SU-DHL-6 (cell line): ENCODE results near the gene TASL.

Source experiments
- EZH2phosphoT487 ChIP-seq: fragments of 200-600 bp; sonication (generic), shearing (Covaris generic); conservative IDR thresholded peaks from 2 replicates; pipeline ENCODE4 v1.6.1; 2018; ENCODE audit warnings: mild to moderate bottlenecking, antibody characterized with exemption, low read length, moderate library complexity, mixed read lengths
- TF ChIP-seq, protein P1 (sequence below): fragments of 200-600 bp; sonication (generic); IDR thresholded peaks from one replicate; pipeline ENCODE4 v1.5.1; 2017; ENCODE audit warnings: antibody characterized with exemption, mild to moderate bottlenecking, low read length, moderate library complexity; ENCODE audit not compliant: insufficient read depth, poor library complexity, severe bottlenecking

DNA sequence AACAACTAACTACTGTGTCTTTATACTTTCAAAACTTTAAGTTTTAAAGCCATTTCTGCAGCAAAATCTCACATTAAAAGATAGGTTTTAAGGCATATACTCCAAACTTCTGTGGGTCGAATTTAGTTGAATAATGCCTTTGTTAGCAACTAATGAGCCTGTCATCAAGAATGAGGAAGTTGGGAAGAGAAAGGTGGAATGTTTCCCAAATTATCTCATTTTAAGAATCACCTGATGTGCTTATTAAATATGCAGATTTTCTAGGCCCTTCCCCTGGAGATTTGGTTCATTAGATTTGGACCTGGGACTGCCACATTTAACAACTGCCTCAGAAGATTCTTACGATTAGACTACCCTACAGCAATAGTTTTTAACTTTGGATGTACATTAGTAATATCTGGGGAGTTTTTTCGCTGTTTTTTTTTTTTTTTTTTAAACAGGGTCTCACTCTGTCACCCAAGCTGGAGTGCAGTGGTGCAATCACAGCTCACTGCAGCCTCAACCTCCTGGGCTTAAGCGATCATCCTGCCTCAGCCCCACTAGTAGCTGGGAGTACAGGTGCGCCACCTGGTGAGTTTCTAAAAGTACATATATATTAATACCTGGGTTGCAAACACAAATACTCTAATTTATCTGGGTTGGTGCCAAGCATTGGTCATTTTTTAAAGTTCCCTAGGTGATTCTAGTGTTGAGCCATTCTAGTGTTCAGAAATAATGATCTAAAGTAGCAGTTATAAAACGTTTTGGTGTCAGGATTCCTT, 16.1 kb upstream of the TASL start:
- TF ChIP-seq, protein P1, sequence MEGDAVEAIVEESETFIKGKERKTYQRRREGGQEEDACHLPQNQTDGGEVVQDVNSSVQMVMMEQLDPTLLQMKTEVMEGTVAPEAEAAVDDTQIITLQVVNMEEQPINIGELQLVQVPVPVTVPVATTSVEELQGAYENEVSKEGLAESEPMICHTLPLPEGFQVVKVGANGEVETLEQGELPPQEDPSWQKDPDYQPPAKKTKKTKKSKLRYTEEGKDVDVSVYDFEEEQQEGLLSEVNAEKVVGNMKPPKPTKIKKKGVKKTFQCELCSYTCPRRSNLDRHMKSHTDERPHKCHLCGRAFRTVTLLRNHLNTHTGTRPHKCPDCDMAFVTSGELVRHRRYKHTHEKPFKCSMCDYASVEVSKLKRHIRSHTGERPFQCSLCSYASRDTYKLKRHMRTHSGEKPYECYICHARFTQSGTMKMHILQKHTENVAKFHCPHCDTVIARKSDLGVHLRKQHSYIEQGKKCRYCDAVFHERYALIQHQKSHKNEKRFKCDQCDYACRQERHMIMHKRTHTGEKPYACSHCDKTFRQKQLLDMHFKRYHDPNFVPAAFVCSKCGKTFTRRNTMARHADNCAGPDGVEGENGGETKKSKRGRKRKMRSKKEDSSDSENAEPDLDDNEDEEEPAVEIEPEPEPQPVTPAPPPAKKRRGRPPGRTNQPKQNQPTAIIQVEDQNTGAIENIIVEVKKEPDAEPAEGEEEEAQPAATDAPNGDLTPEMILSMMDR = peak; percentile 11
- no peak for TF ChIP-seq EZH2phosphoT487
